Measurements from ENCODE around the gene ALG3. TPM values are rescaled to one million over a fixed set of nuclear protein-coding genes. Genes with fewer than 3 reads are reported as not detected.
"Not testable (repeated sequence)": the region's sequence is repeated elsewhere in the genome, so short reads cannot be mapped to it uniquely, and the experiment has no call there.

ALG3 gene
- total RNA-seq, 1 donor from 2014 or later: 36.9 TPM

GRCh38 chr3:184275961-184276910, 27.5 kb upstream of the ALG3 start, which contains the start of gene ECE2:
Gene ECE2, plus strand, starts transcription at chr3:184276022. Its CDS starts 132 bp downstream, at chr3:184276154.
- DNase-seq (ENCODE audit: low read depth): no peak
- no peak for FAIRE-seq
- H3K27me3 ChIP-seq (ENCODE audit: control insufficient read depth, insufficient read depth, low read length): peaks cover 20% of the 10 kb centered on the region
- TF ChIP-seq, protein P1, sequence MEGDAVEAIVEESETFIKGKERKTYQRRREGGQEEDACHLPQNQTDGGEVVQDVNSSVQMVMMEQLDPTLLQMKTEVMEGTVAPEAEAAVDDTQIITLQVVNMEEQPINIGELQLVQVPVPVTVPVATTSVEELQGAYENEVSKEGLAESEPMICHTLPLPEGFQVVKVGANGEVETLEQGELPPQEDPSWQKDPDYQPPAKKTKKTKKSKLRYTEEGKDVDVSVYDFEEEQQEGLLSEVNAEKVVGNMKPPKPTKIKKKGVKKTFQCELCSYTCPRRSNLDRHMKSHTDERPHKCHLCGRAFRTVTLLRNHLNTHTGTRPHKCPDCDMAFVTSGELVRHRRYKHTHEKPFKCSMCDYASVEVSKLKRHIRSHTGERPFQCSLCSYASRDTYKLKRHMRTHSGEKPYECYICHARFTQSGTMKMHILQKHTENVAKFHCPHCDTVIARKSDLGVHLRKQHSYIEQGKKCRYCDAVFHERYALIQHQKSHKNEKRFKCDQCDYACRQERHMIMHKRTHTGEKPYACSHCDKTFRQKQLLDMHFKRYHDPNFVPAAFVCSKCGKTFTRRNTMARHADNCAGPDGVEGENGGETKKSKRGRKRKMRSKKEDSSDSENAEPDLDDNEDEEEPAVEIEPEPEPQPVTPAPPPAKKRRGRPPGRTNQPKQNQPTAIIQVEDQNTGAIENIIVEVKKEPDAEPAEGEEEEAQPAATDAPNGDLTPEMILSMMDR (IDR thresholded peaks at IDR 0.05; ENCODE audit: insufficient read depth, low read length, severe bottlenecking): no peak
- H3K4me3 ChIP-seq (ENCODE audit: low read depth, low read length): no peak within 1 kb of the TSS
- H3K36me3 ChIP-seq (ENCODE audit: control insufficient read depth, insufficient read depth, low read length): no peaks in the 10 kb centered on the region

DNA sequence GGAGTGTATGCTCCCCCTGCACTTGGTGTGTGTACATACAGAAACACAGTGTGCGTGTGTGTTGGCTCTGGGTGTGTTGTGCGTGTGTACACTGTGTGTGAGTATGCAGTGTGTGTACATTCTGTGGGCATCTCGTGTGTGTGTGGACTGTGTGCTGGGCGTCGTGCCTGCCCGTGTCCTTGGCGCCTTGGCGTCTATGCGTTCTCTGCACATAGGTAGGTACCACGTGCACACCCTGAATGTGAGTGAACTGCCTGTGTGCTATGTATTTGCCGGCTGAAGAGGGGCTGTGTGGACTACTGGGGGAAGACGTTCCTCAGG, 26.6 kb upstream of the ALG3 start:
- no peak for FAIRE-seq
- H3K4me3 ChIP-seq (ENCODE audit: low read depth, low read length): no peak overlapping the region
- H3K27me3 ChIP-seq (ENCODE audit: control insufficient read depth, insufficient read depth, low read length): peaks cover 20% of the 10 kb centered on the region
- no peak for DNase-seq (ENCODE audit: low read depth)
- TF ChIP-seq, protein P1 (IDR thresholded peaks at IDR 0.05; ENCODE audit: insufficient read depth, low read length, severe bottlenecking): no peak
- H3K36me3 ChIP-seq (ENCODE audit: control insufficient read depth, insufficient read depth, low read length): no peaks in the 10 kb centered on the region

DNA sequence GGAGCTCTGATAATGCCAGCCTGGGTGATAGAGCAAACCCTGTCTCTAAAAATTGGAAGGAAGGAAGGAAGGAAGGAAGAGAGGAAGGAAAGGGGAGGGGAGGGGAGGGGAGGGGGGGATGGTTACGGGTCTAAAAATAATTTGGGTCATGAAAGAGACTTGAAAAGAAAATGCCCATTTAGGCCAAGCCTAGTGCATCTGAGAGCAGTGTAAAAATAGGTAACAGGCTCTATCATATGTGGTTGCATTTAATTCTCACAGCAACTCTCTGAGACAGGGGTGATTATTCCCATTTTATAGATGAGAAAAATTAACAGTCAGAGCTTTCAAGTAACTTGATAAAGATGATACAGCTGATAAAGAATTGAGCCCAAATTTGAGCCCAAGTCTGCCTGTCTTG, 23.5 kb upstream of the ALG3 start:
- FAIRE-seq (no peak), DNase-seq (ENCODE audit: low read depth) (no peak)
- TF ChIP-seq, protein P1 (IDR thresholded peaks at IDR 0.05; ENCODE audit: insufficient read depth, low read length, severe bottlenecking): no peak
- no peak overlapping the region for H3K4me3 ChIP-seq (ENCODE audit: low read depth, low read length)
- H3K36me3 ChIP-seq (ENCODE audit: control insufficient read depth, insufficient read depth, low read length): no peaks in the 10 kb centered on the region
- peaks cover 19% of the 10 kb centered on the region for H3K27me3 ChIP-seq (ENCODE audit: control insufficient read depth, insufficient read depth, low read length)

DNA sequence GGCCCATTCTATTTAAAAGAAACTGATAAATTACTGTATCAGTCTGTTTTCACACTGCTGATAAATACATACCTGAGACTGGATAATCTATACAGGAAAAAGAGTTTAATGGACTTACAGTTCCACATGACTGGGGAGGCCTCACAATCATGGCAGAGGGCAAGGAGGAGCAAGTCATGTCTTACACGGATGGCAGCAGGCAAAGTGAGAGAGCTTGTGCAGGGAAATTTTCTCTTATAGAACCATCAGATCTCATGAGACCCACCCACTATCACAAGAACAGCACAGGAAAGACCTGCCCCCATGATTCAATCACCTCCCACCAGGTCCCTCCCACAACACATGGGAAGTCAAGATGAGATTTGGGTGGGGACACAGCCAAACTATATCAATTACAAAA, 18.5 kb upstream of the ALG3 start:
- DNase-seq (ENCODE audit: low read depth); H3K4me3 ChIP-seq (ENCODE audit: low read depth, low read length); FAIRE-seq; H3K27me3 ChIP-seq (ENCODE audit: control insufficient read depth, insufficient read depth, low read length); H3K36me3 ChIP-seq (ENCODE audit: control insufficient read depth, insufficient read depth, low read length): not testable (repeated sequence)

GRCh38 chr3:184262764-184263179, 14.0 kb upstream of the ALG3 start:
- no peak for FAIRE-seq
- H3K4me3 ChIP-seq (ENCODE audit: low read depth, low read length): peak overlapping the region; percentile 50

More at GRCh38 chr3:184262764-184263179, 14.0 kb upstream of the ALG3 start:
- no peak for DNase-seq (ENCODE audit: low read depth)
- Histone ChIP-seq H3K27me3 (ENCODE audit: control insufficient read depth, insufficient read depth, low read length) (no peaks in the 10 kb centered on the region), H3K36me3 (ENCODE audit: control insufficient read depth, insufficient read depth, low read length) (no peaks in the 10 kb centered on the region)
- TF ChIP-seq, protein P1 (IDR thresholded peaks at IDR 0.05; ENCODE audit: insufficient read depth, low read length, severe bottlenecking): no peak

Data from bronchial epithelial cell (primary cell).